HG03159 (cell line): ENCODE data around the gene NOTCH1.

ENCODE experiments used
- ATAC-seq: cut with Tn5 transposase; IDR thresholded peaks from one replicate; pipeline ENCODE4 v1.9.1; 2021; ENCODE audit warnings: mild to moderate bottlenecking, moderate library complexity; ENCODE audit not compliant: unreplicated experiment

NOTCH1 gene

GRCh38 chr9:136470356-136470755 is 75.5 kb downstream of the NOTCH1 start:
- no peak for ATAC-seq

- ATAC-seq, result no peak
Observed at GRCh38 chr9:136467766-136468165, 78.1 kb downstream of the NOTCH1 start.

GRCh38 chr9:136466155-136466541 is 79.7 kb downstream of the NOTCH1 start:
- no peak for ATAC-seq

- no peak for ATAC-seq
Observed at GRCh38 chr9:136465500-136466154, 80.2 kb downstream of the NOTCH1 start.

GRCh38 chr9:136464241-136464640 is 81.6 kb downstream of the NOTCH1 start:
- no peak for ATAC-seq

- ATAC-seq, result no peak
Observed at GRCh38 chr9:136463578-136463977, 82.3 kb downstream of the NOTCH1 start.

- no peak for ATAC-seq
Observed at GRCh38 chr9:136462664-136463063, 83.2 kb downstream of the NOTCH1 start.

GRCh38 chr9:136460772-136461325 is 85.0 kb downstream of the NOTCH1 start:
- ATAC-seq, result no peak

- no peak for ATAC-seq
Observed at GRCh38 chr9:136459425-136459824, 86.4 kb downstream of the NOTCH1 start.

GRCh38 chr9:136457326-136457725 is 88.5 kb downstream of the NOTCH1 start:
- ATAC-seq, result no peak

GRCh38 chr9:136456258-136456657 is 89.6 kb downstream of the NOTCH1 start:
- ATAC-seq, result no peak

- ATAC-seq, result no peak
Observed at GRCh38 chr9:136455043-136456002, 90.5 kb downstream of the NOTCH1 start.

GRCh38 chr9:136454026-136454796 is 91.6 kb downstream of the NOTCH1 start:
- ATAC-seq, result no peak

- ATAC-seq, result no peak
Observed at GRCh38 chr9:136453326-136453725, 92.5 kb downstream of the NOTCH1 start.

- no peak for ATAC-seq
Observed at GRCh38 chr9:136451221-136451877, 94.5 kb downstream of the NOTCH1 start.

GRCh38 chr9:136448655-136449054 is 97.2 kb downstream of the NOTCH1 start:
- no peak for ATAC-seq

- ATAC-seq, result no peak
Observed at GRCh38 chr9:136447173-136447778, 98.6 kb downstream of the NOTCH1 start.

- no peak for ATAC-seq
Observed at GRCh38 chr9:136445799-136446198, 100.0 kb downstream of the NOTCH1 start.
